AG10803 (cell line): ENCODE measurements around the gene TSPEAR.
"Not testable (repeated sequence)": the region's sequence is repeated elsewhere in the genome, so short reads cannot be mapped to it uniquely, and the experiment has no call there.

Experiments
- DNase-seq: peaks from one replicate; pipeline ENCODE4 v3.0.0; 2010; ENCODE audit warnings: low read depth
- H3K4me3 ChIP-seq: 2 replicates; pipeline ENCODE4 v1.5.1; 2011; ENCODE audit warnings: mild to moderate bottlenecking, low read length, control low read depth
- TF ChIP-seq, protein P1 (sequence below): conservative IDR thresholded peaks from 2 replicates; pipeline ENCODE4 v1.5.1; 2011; ENCODE audit warnings: mild to moderate bottlenecking, low read length, control low read depth, inconsistent platforms

The TSPEAR gene

DNA sequence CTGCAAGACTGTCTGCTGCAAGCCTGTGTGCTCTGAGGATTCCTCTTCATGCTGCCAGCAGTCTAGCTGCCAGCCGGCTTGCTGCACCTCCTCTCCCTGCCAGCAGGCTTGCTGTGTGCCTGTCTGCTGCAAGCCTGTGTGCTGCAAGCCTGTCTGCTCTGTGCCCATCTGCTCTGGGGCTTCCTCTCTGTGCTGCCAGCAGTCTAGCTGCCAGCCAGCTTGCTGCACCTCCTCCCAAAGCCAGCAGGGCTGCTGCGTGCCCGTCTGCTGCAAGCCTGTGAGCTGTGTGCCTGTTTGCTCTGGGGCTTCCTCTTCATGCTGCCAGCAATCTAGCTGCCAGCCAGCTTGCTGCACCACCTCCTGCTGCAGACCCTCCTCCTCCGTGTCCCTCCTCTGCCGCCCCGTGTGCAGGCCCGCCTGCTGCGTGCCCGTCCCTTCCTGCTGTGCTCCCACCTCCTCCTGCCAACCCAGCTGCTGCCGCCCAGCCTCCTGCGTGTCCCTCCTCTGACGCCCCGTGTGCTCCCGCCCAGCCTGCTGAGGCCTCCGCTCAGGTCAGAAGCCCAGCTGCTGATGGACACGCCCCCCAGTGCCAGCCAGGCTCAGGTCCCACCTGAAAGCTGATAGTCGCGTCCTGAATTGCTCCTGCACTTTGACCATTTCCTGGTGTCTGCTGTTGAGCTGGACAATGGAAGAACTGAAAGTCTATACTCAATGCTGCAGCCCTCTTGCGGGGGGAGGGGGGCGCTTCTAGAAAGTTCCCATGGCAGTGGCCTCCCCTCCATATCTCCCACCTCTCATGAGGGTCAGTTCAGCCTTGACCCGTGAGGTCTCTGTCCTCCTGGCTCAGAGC lies 136.7 kb downstream of the TSPEAR start:
- TF ChIP-seq, protein P1, sequence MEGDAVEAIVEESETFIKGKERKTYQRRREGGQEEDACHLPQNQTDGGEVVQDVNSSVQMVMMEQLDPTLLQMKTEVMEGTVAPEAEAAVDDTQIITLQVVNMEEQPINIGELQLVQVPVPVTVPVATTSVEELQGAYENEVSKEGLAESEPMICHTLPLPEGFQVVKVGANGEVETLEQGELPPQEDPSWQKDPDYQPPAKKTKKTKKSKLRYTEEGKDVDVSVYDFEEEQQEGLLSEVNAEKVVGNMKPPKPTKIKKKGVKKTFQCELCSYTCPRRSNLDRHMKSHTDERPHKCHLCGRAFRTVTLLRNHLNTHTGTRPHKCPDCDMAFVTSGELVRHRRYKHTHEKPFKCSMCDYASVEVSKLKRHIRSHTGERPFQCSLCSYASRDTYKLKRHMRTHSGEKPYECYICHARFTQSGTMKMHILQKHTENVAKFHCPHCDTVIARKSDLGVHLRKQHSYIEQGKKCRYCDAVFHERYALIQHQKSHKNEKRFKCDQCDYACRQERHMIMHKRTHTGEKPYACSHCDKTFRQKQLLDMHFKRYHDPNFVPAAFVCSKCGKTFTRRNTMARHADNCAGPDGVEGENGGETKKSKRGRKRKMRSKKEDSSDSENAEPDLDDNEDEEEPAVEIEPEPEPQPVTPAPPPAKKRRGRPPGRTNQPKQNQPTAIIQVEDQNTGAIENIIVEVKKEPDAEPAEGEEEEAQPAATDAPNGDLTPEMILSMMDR: no peak
- no peak overlapping the region for H3K4me3 ChIP-seq
- no peak for DNase-seq

DNA sequence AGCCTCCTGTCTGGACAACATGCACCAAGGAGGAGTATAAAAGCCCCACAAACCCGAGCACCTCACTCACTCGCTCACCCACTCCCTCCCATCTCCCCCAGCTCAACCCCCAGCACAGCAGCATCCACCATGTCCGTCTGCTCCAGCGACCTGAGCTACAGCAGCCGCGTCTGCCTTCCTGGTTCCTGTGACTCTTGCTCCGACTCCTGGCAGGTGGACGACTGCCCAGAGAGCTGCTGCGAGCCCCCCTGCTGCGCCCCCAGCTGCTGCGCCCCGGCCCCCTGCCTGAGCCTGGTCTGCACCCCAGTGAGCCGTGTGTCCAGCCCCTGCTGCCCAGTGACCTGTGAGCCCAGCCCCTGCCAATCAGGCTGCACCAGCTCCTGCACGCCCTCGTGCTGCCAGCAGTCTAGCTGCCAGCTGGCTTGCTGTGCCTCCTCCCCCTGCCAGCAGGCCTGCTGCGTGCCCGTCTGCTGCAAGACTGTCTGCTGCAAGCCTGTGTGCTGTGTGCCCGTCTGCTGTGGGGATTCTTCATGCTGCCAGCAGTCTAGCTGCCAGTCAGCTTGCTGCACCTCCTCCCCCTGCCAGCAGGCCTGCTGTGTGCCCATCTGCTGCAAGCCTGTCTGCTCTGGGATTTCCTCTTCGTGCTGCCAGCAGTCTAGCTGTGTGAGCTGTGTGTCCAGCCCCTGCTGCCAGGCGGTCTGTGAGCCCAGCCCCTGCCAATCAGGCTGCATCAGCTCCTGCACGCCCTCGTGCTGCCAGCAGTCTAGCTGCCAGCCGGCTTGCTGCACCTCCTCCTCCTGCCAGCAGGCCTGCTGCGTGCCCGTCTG lies 137.5 kb downstream of the TSPEAR start, which contains the start of gene KRTAP10-4:
Gene KRTAP10-4, plus strand, starts transcription at position 100 of the 827 bp plus-strand sequence. Its CDS starts 30 bp downstream, at position 130.
- not testable (repeated sequence) for H3K4me3 ChIP-seq, DNase-seq

DNA sequence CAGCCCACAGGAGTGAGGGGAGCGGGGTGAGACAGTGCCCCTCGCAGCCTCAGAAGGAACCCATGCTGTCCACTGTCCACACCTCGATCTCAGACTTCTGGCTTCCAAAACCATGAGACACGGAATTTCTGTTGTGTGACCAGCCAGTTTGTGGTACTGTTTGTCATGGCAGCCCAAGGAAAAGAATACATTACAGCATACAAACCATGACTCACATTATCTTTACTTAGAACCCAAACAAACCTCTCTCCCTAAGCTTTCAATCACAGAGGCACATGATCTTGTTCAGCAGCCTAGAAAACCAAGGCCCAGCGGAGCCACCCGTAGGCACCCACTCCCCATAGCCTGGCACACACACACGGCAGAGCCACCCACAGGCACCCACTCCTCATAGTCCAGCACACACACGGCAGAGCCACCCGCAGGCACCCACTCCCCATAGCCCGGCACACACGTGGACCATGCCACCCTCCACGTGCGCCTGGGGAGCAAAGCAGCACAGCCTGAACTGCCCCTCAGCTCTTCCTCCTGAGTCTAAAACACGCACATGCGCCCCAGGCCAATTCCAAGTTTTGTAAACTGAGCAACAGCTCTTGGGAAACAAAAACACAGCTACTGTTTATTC lies 138.3 kb downstream of the TSPEAR start:
- no peak overlapping the region for H3K4me3 ChIP-seq
- DNase-seq: no peak
- TF ChIP-seq, protein P1: no peak

DNA sequence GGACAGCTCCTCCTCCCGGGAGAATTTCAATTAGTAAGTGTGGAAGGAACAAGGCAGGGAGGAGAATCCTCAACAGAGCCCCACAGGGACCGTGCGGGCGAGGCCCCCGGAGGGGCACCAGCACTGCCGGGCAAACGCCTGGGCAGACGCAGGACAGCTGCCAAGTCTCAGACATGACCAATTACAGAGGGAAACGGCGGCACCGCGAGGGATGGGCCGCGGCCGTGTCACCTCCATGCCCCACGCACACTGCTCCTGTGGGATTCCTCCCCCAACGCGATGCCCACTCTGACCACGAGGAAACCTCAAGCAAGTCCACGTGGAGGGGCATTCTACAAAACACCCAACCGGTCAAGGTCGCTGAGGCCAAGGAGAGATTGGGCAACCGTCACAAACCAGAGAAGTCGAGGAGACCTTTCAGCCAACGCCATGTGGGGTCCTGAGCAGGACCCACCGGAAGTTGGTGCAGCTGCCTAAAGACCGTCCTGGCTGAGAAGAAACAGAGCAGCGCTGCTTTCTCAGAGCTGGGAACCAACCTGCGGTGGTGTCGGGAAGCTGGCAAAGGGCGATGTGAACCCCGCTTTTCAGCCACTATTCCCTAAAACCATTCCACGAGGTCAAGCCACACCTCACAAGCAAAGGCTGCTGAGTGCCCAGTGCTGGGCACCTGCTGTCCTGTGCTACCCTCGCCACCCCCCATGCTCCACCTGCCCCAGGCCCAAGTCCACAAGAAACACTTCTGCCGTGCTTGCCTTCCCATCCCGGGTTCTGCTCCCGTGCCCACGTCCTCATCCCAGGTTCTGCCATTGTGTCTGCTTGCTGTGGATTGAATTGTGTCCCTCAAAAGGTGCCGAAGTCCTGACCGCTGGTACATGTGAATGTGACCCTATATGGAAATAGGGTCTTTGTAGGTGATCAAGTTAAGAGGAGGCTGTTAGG lies 139.3 kb downstream of the TSPEAR start:
- no peak for DNase-seq
- TF ChIP-seq, protein P1: no peak
- no peak overlapping the region for H3K4me3 ChIP-seq

DNA sequence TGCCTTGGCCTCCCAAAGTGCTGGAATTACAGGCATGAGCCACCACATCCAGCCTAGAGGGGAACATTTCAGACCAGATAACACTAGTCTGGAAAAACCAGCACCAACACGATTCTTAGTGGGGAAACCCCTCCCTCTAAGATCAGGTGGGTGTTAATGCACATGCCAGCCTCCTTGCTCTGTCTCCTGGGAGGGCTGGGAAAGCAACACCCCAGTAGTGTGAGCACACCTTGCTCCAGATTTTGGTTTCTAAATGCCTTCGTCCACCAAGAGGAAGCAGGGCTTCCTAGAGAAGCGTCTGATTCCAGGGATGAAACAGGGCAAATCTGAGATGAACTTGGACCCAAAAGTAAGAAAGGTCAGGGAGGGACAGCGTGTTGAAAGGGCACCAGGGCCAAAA lies 140.1 kb downstream of the TSPEAR start:
- H3K4me3 ChIP-seq: no peak overlapping the region
- TF ChIP-seq, protein P1: no peak
- DNase-seq: no peak

DNA sequence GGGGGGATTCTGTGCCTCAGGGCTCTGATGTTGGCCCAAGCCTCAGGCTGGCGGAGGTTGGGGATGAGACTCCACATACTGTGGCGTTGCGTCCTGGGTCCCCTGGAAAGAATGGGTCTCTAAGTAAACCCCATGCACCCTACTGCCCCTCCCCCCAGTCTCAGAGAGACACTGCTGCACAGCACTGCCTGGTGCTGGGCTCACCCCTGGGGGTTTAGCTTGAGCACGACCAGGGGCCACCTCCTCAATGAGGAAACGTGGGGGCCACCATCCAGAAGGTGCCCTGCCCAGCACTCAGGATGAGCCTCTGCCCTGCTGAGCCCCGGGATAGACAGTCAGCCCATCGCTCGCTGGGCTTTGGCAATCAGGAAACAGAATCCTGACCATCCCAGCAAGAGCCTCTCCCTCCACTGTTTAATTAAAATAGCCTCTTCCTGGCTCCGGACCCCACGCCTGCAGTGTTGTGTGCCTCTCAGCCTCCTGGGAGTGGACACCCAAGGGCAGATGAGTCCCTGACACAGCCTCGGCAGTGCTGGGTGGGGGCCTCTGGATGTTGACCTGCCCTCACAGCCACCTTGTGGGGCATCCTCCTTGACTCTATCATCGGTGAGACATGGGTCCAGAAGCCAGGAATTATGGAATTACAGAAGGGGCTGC lies 141.4 kb downstream of the TSPEAR start:
- TF ChIP-seq, protein P1: no peak
- H3K4me3 ChIP-seq: no peak overlapping the region
- no peak for DNase-seq
